D721Med (cell line): Measurements from ENCODE around the gene MCHR1.
"Not testable (repeated sequence)": the region's sequence is repeated elsewhere in the genome, so short reads cannot be mapped to it uniquely, and the experiment has no call there.

Experiments used
- DNase-seq: peaks from one replicate; pipeline ENCODE4 v3.0.0; 2011; ENCODE audit warnings: low spot score; ENCODE audit not compliant: insufficient read length
- FAIRE-seq: peaks from 2 replicates; lab custom pipeline; 2011; peaks lifted over from hg19 to GRCh38; lab: Jason Lieb, UNC
- CTCF ChIP-seq: IDR thresholded peaks from 2 replicates; pipeline ENCODE4 v1.5.1; 2012; ENCODE audit warnings: mild to moderate bottlenecking, control low read depth; ENCODE audit not compliant: insufficient read depth; ENCODE audit errors: missing control alignments

The MCHR1 gene

GRCh38 chr22:40709752-40710413, 30.6 kb downstream of the MCHR1 start:
- FAIRE-seq (no peak), DNase-seq (no peak)
- TF ChIP-seq CTCF, result no peak

- FAIRE-seq, result no peak
- TF ChIP-seq CTCF, result no peak
Measured at GRCh38 chr22:40712311-40712710, 33.0 kb downstream of the MCHR1 start.

GRCh38 chr22:40714499-40715337, 35.4 kb downstream of the MCHR1 start:
- no peak for TF ChIP-seq CTCF
- FAIRE-seq, result no peak
- DNase-seq, result no peak

More at GRCh38 chr22:40712311-40712710, 33.0 kb downstream of the MCHR1 start:
- DNase-seq, result no peak

- DNase-seq (no peak), FAIRE-seq (no peak)
- TF ChIP-seq CTCF, result no peak
Measured at GRCh38 chr22:40716116-40716515, 36.8 kb downstream of the MCHR1 start.

GRCh38 chr22:40717657-40718056, 38.4 kb downstream of the MCHR1 start:
- not testable (repeated sequence) for DNase-seq, FAIRE-seq

GRCh38 chr22:40718250-40719204, 39.2 kb downstream of the MCHR1 start:
- no peak for DNase-seq
- FAIRE-seq, result no peak
- TF ChIP-seq CTCF, result no peak

GRCh38 chr22:40719599-40719998, 40.3 kb downstream of the MCHR1 start:
- TF ChIP-seq CTCF, result no peak
- FAIRE-seq (no peak), DNase-seq (no peak)

GRCh38 chr22:40720156-40720537, 40.9 kb downstream of the MCHR1 start:
- FAIRE-seq, DNase-seq: not testable (repeated sequence)
